ENCODE results near the gene CHL1.

Gene CHL1

GRCh38 chr3:279325-279724 lies 82.8 kb downstream of the CHL1 start:
- DNase-seq = no peak

- DNase-seq = no peak
Measured at GRCh38 chr3:280681-281080, 84.1 kb downstream of the CHL1 start.

GRCh38 chr3:284322-284721 lies 87.8 kb downstream of the CHL1 start:
- DNase-seq = no peak

- DNase-seq = no peak
Measured at GRCh38 chr3:288417-288816, 91.9 kb downstream of the CHL1 start.

GRCh38 chr3:291028-291427 lies 94.5 kb downstream of the CHL1 start:
- no peak for DNase-seq

GRCh38 chr3:291646-292436 lies 95.3 kb downstream of the CHL1 start:
- no peak for DNase-seq

- DNase-seq = no peak
Measured at GRCh38 chr3:294096-294495, 97.5 kb downstream of the CHL1 start.

GRCh38 chr3:294581-294980 lies 98.0 kb downstream of the CHL1 start:
- no peak for DNase-seq

- no peak for DNase-seq
Measured at GRCh38 chr3:295166-295565, 98.6 kb downstream of the CHL1 start.

GRCh38 chr3:297585-297984 lies 101.0 kb downstream of the CHL1 start:
- DNase-seq = no peak

GRCh38 chr3:299590-300301 lies 103.2 kb downstream of the CHL1 start:
- DNase-seq = no peak

- DNase-seq = no peak
Measured at GRCh38 chr3:307182-307581, 110.6 kb downstream of the CHL1 start.

GRCh38 chr3:308597-309321 lies 112.2 kb downstream of the CHL1 start:
- DNase-seq = no peak

GRCh38 chr3:312160-312733 lies 115.7 kb downstream of the CHL1 start:
- DNase-seq = peak; percentile 86

- DNase-seq = no peak
Measured at GRCh38 chr3:312911-313310, 116.3 kb downstream of the CHL1 start.

GRCh38 chr3:317012-317411 lies 120.4 kb downstream of the CHL1 start:
- no peak for DNase-seq

- DNase-seq = no peak
Measured at GRCh38 chr3:318903-319302, 122.3 kb downstream of the CHL1 start.

GRCh38 chr3:324423-324822 lies 127.9 kb downstream of the CHL1 start:
- DNase-seq = no peak

- no peak for DNase-seq
Measured at GRCh38 chr3:325495-325894, 128.9 kb downstream of the CHL1 start.

- DNase-seq = no peak
Measured at GRCh38 chr3:330494-331115, 134.0 kb downstream of the CHL1 start.

- no peak for DNase-seq
Measured at GRCh38 chr3:331881-332280, 135.3 kb downstream of the CHL1 start.

- DNase-seq = no peak
Measured at GRCh38 chr3:332701-333100, 136.1 kb downstream of the CHL1 start.

- DNase-seq = no peak
Measured at GRCh38 chr3:335240-335639, 138.7 kb downstream of the CHL1 start.

Measured in NCI-H1105 treated with DMSO at 0.1 percent for 48 hours (cell line).